ENCODE results near the gene ZDBF2.

The ZDBF2 gene

DNA sequence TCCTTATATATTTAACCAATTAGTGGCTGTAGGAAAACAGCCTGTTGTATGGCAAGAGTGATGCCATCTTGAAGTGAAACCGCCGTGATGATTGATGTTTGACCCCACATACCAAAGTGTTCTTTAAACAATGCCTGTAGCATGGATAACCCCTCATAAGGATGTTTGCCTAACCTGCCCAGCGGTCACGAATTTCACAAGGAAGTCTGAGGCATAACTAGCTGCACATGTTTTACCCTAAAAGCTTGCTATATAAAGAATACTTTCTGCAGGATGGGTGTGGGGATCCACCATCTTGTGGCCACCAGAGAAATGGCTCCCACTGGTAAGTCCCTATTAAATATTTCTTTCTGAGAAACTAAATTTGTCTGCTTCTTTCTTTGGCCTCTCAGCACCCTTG lies 68.7 kb downstream of the ZDBF2 start:
- CTCF ChIA-PET, result no interaction called here
- Histone ChIP-seq H3K9me3 (ENCODE audit: control insufficient read depth, insufficient read depth, low read depth, low read length) (no peaks in the 10 kb centered on the region), H3K4me3 (ENCODE audit: low read depth, low read length) (no peak overlapping the region), H3K27ac (ENCODE audit: extremely low read depth, low read depth, low read length) (no peak overlapping the region), H3K4me1 (ENCODE audit: control insufficient read depth, insufficient read depth, low read length) (no peaks in the 10 kb centered on the region), H3K36me3 (ENCODE audit: control insufficient read depth in 2 of 2, insufficient read depth in 1 of 2, low read length in 2 of 2) (no peaks in the 10 kb centered on the region)
- POLR2A ChIA-PET, result no interaction called here
- TF ChIP-seq ZNF112 (tag by site-specific recombination; IDR thresholded peaks at IDR 0.05), result no peak
- no peak for TF ChIP-seq ZNF544 (tag by site-specific recombination; IDR thresholded peaks at IDR 0.05)
- no peak for TF ChIP-seq ZNF791 (tag by site-specific recombination; IDR thresholded peaks at IDR 0.05)
- TF ChIP-seq, protein P1, sequence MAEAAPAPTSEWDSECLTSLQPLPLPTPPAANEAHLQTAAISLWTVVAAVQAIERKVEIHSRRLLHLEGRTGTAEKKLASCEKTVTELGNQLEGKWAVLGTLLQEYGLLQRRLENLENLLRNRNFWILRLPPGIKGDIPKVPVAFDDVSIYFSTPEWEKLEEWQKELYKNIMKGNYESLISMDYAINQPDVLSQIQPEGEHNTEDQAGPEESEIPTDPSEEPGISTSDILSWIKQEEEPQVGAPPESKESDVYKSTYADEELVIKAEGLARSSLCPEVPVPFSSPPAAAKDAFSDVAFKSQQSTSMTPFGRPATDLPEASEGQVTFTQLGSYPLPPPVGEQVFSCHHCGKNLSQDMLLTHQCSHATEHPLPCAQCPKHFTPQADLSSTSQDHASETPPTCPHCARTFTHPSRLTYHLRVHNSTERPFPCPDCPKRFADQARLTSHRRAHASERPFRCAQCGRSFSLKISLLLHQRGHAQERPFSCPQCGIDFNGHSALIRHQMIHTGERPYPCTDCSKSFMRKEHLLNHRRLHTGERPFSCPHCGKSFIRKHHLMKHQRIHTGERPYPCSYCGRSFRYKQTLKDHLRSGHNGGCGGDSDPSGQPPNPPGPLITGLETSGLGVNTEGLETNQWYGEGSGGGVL (tag by site-specific recombination; IDR thresholded peaks at IDR 0.05), result no peak
- TF ChIP-seq ZNF514 (tag by site-specific recombination; IDR thresholded peaks at IDR 0.05), result no peak
- TF ChIP-seq ZNF366 (tag by site-specific recombination; conservative IDR thresholded peaks at IDR 0.05), result no peak
- TF ChIP-seq ZNF768 (tag by site-specific recombination; IDR thresholded peaks at IDR 0.05), result no peak
- no peak for TF ChIP-seq ZNF202 (tag by site-specific recombination; IDR thresholded peaks at IDR 0.05; ENCODE audit: borderline replicate concordance)
- TF ChIP-seq ZNF571 (tag by site-specific recombination; IDR thresholded peaks at IDR 0.05), result no peak
- no peak for TF ChIP-seq ZNF560 (tag by site-specific recombination; IDR thresholded peaks at IDR 0.05; ENCODE audit: borderline replicate concordance)

DNA sequence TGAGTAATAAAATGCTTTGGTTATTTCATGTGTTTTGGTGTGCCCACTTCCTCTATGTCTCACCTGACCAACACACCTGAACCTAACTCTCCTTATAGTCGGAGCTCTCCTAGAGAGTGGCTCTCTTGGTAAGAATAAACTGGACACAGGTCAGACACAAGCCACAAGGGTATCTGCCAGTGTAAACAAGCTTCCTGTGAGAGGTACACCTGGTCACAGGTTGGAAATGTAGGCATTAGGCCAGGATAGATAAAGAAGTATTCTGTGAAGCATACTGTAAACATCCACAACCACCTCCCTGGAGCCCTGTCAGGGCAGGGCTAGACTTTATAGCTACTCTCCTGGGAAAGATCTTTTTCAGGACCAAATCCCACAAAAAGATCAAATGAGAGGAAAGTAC lies 69.4 kb downstream of the ZDBF2 start:
- TF ChIP-seq ZNF501 (tag by site-specific recombination; IDR thresholded peaks at IDR 0.05) (no peak), ZNF621 (tag by site-specific recombination; IDR thresholded peaks at IDR 0.05) (no peak), ZNF37A (tag by site-specific recombination; IDR thresholded peaks at IDR 0.05) (no peak), ZNF777 (tag by site-specific recombination; IDR thresholded peaks at IDR 0.05; ENCODE audit: borderline replicate concordance) (no peak), ZNF214 (tag by site-specific recombination; IDR thresholded peaks at IDR 0.05; ENCODE audit: borderline replicate concordance) (no peak), ZSCAN23 (tag by site-specific recombination; IDR thresholded peaks at IDR 0.05) (no peak), ZNF311 (tag by site-specific recombination; IDR thresholded peaks at IDR 0.05; ENCODE audit: borderline replicate concordance) (no peak), ZNF140 (tag by site-specific recombination; IDR thresholded peaks at IDR 0.05) (no peak), ZNF416 (tag by site-specific recombination; IDR thresholded peaks at IDR 0.05) (no peak), ZSCAN30 (tag by site-specific recombination; IDR thresholded peaks at IDR 0.05) (no peak), RBAK (tag by site-specific recombination; IDR thresholded peaks at IDR 0.05) (no peak), BCL11B (tag by site-specific recombination; IDR thresholded peaks at IDR 0.05; ENCODE audit: low read depth) (no peak), ZXDB (tag by site-specific recombination; IDR thresholded peaks at IDR 0.05) (no peak)
- TF ChIP-seq, protein P2, sequence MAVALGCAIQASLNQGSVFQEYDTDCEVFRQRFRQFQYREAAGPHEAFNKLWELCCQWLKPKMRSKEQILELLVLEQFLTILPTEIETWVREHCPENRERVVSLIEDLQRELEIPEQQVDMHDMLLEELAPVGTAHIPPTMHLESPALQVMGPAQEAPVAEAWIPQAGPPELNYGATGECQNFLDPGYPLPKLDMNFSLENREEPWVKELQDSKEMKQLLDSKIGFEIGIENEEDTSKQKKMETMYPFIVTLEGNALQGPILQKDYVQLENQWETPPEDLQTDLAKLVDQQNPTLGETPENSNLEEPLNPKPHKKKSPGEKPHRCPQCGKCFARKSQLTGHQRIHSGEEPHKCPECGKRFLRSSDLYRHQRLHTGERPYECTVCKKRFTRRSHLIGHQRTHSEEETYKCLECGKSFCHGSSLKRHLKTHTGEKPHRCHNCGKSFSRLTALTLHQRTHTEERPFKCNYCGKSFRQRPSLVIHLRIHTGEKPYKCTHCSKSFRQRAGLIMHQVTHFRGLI (tag by site-specific recombination; IDR thresholded peaks at IDR 0.05), result no peak
- ChIA-PET CTCF (no interaction called here), POLR2A (no interaction called here)
- Histone ChIP-seq H3K4me3 (ENCODE audit: low read depth, low read length) (no peak overlapping the region), H3K36me3 (ENCODE audit: control insufficient read depth in 2 of 2, insufficient read depth in 1 of 2, low read length in 2 of 2) (no peaks in the 10 kb centered on the region), H3K9me3 (ENCODE audit: control insufficient read depth, insufficient read depth, low read depth, low read length) (no peaks in the 10 kb centered on the region), H3K4me1 (ENCODE audit: control insufficient read depth, insufficient read depth, low read length) (no peaks in the 10 kb centered on the region), H3K27ac (ENCODE audit: extremely low read depth, low read depth, low read length) (no peak overlapping the region)
